HFF-Myc (cell line): ENCODE measurements around the gene ETV6.

ENCODE experiments used
- DNase-seq: peaks from one replicate; pipeline ENCODE4 v3.0.0-alpha.2; 2011; ENCODE audit warnings: low read depth; ENCODE audit errors: extremely low read depth
- H3K4me3 ChIP-seq: replicated peaks from 2 replicates; pipeline ENCODE4 v1.5.1; 2011; ENCODE audit warnings: low read depth, mild to moderate bottlenecking, control low read depth, low read length
- CTCF ChIP-seq: IDR thresholded peaks from 2 replicates; pipeline ENCODE4 v1.5.1; 2012; ENCODE audit warnings: mild to moderate bottlenecking, low read depth, low read length, control low read depth; ENCODE audit errors: missing control alignments

ETV6 gene

DNA sequence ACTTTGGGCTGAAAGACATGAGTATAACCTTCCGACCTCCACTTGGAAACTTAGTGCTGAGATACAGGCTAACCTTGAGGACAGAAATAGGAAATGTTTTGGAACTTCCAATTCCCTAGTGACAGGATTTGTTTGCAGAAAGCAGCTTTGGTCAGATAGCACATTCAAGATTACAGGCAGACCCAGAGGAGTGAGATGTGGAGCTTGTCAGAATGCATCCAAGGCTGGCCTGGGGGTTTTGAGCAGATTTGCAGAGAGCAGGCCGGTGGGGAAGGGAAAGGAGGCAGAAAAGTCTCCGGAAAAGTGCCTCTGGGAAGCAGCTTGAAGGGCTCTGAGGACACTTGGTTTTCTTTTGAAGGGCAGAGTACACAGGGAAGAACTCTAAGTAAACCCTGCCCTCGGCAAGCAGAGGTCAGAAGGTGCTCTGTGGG is 180.3 kb downstream of the ETV6 start:
- no peak for TF ChIP-seq CTCF
- no peak overlapping the region for H3K4me3 ChIP-seq
- no peak for DNase-seq

- TF ChIP-seq CTCF: no peak
- DNase-seq: no peak
- H3K4me3 ChIP-seq: no peak overlapping the region
Measured at GRCh38 chr12:11830307-11830801, 180.9 kb downstream of the ETV6 start.

GRCh38 chr12:11832093-11832492 is 182.6 kb downstream of the ETV6 start:
- no peak overlapping the region for H3K4me3 ChIP-seq
- DNase-seq: no peak

DNA sequence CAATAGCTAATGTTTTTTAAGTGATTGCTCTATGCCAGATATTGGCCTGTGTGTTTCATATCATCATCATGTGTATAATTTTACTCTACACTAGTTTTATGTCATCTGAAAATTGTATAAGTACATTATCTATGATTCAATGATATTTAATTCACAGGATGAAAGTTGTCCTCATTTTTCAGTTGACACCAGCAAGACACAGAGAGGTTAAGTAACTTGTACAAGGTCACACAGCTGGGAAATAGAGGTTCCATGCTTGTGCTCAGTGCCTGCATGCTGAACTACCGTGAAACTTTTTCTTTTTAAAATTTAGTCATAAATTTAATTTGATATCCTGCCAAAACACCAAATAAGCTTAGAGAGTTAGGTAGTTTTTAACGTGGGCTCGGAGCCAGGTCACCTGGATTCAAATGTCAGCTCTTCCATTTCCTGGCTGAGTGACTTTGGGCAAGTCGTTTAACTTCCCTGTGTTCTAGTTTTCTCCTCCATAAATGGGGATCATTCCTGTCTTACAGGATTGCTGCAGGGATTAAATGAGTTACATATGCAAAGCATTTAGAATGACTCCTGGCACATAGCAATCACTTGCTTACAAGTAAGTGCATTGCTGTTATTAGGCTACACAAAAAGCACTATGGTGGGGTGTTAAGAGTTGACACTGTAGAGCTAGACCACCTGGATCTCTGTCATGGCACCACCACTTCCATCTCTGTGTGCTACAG is 183.9 kb downstream of the ETV6 start:
- no peak for TF ChIP-seq CTCF
- no peak overlapping the region for H3K4me3 ChIP-seq
- no peak for DNase-seq

More at GRCh38 chr12:11832093-11832492, 182.6 kb downstream of the ETV6 start:
- TF ChIP-seq CTCF: no peak

DNA sequence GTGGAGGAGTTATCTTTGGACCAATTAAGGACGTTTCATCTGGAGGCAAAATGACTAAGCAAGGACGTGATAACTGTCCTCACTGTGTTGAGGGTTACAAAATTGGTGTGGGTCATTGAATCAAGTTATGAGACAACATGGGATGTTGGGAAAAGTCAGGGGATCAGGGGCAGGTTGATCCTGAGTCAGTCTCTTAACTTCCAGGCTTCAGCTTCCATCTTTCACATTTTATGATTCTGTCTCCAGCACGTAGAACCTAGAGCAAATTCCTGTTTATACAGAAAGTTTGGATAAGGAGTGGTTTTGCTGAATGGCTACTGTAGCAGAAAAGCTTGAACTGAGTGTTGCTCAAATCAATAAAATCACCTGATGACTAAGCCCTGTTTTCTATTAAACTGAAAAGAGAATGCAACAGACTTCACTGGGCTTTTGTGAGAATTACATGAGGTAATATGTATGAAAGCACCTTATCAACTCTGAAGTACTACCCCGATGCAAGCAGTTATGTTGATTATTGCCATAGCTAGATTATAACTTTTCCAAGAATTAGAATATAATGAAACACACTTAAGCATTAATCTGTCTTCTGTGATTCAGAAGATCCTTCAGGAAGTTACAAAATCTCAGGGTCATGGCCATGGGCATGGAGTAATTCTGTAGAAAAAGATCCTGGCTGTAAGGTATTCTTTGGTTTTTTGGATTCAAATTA is 184.8 kb downstream of the ETV6 start:
- no peak for TF ChIP-seq CTCF
- DNase-seq: no peak
- H3K4me3 ChIP-seq: no peak overlapping the region

- H3K4me3 ChIP-seq: no peak overlapping the region
- DNase-seq: no peak
- TF ChIP-seq CTCF: no peak
Measured at GRCh38 chr12:11834931-11835330, 185.5 kb downstream of the ETV6 start.
